Measurements from ENCODE around the gene RAD52. TPM values are rescaled to one million over a fixed set of nuclear protein-coding genes. Genes with fewer than 3 reads are reported as not detected.

RAD52 gene
- total RNA-seq, 4 donors from 2014 or later: 4.9 to 15.4 (median 11.2) TPM

DNA sequence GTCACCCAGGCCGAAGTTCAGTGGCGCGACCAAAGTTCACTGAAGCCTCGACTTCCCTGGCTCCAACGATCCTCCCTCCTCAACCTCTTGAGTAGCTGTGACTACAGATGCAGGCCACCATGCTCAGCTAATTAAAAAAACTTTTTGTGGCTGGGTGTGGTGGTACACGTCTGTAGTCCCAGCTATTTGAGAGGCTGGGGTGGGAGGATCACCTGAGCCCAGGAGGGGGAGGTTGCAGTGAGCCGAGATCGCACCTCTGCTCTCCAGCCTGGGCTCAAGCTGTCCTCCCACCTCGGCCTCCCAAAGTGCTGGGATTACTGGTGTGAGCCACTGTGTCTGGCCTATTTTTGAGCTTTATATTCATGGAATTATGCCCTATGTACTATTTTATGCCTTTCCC is 18.1 kb upstream of the RAD52 start:
- DNase-seq (ENCODE audit: low spot score) (no peak), ATAC-seq (ENCODE audit: low FRiP score) (no peak)
- TF ChIP-seq, protein P1, sequence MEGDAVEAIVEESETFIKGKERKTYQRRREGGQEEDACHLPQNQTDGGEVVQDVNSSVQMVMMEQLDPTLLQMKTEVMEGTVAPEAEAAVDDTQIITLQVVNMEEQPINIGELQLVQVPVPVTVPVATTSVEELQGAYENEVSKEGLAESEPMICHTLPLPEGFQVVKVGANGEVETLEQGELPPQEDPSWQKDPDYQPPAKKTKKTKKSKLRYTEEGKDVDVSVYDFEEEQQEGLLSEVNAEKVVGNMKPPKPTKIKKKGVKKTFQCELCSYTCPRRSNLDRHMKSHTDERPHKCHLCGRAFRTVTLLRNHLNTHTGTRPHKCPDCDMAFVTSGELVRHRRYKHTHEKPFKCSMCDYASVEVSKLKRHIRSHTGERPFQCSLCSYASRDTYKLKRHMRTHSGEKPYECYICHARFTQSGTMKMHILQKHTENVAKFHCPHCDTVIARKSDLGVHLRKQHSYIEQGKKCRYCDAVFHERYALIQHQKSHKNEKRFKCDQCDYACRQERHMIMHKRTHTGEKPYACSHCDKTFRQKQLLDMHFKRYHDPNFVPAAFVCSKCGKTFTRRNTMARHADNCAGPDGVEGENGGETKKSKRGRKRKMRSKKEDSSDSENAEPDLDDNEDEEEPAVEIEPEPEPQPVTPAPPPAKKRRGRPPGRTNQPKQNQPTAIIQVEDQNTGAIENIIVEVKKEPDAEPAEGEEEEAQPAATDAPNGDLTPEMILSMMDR (IDR thresholded peaks at IDR 0.05): no peak

DNA sequence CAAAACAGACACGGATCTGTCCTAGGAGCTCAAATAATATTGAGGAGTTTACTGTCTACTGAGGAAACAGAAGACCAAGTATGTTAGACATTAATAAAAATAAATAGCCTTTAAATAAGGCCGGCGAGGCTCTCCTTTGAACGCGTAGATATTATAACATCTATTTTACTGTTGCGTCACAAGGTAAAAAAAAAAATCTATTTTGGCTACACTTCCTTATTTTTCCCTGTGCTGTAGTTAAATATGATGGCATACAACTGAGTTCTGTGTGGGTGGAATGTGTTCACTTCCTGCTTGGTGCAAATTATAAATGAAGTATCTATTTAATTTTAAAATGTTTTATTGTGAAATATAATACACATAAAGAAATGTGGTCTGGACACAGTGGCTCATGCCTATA is 17.2 kb upstream of the RAD52 start:
- ATAC-seq (ENCODE audit: low FRiP score) (no peak), DNase-seq (ENCODE audit: low spot score) (no peak)
- TF ChIP-seq, protein P1 (IDR thresholded peaks at IDR 0.05): no peak

DNA sequence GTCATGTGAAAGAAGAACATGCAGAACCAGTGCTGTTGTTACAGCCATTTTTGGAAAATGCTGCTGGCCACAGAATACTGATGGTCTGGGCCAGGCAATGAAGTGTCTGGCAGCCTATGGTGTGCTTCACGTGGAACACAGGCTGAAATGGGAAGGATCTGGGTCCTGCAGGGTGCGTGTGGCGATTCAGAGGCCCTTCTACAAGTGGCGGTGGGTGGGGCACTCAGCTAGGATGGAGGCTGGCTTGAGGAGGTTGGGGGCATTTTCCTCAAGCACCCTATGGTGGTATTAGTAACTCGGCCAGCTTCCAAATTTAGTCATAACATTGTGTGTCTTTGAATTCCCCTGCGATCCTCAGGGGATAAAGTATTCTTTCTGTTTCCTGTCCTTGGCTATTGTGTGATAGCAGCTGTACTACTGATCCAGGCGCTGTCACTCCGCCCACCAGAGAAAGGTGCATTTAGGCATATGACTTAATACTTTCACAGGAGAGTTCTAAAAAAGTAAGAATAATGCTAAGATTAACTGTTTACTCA is 9.2 kb upstream of the RAD52 start:
- TF ChIP-seq, protein P1 (IDR thresholded peaks at IDR 0.05): no peak
- DNase-seq (ENCODE audit: low spot score): no peak
- no peak for ATAC-seq (ENCODE audit: low FRiP score)

DNA sequence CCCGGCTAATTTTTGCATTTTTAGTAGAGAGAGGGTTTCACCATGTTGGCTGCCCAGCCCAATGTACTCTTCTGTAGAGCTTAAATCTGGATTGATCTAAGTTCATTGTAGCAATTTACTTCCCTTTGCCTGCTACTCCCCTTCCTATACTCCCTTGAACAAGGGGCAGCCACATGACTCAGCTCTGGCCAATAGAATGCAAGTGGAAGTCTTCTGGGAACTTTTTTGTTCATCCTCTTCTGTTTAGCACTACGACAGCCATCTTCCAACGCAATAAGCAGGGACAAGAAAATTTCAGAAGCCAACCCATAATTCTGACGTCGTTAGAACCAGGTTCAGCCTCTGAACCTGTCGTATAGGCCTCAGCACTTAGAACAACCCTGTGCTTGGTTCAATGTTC is 6.4 kb upstream of the RAD52 start:
- no peak for ATAC-seq (ENCODE audit: low FRiP score)
- TF ChIP-seq, protein P1 (IDR thresholded peaks at IDR 0.05): no peak

DNA sequence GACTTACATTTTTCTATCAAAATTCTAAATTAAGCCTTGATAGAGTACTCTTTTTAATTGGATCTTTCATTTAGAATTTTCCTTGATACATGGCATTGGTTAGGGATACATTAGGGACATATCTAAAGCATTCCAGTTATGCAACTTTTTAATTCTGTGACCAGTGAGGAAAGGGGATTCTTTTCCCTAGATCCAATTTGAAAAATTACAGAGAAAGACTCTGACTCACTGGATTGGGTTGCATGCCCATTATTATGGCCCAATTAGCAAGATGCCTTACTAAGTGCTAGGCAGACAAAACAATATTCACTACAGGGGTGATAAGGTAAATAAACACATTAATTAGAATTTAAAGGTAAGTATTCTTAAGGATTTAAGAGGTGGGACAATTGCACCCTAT is 5.2 kb upstream of the RAD52 start:
- TF ChIP-seq, protein P1 (IDR thresholded peaks at IDR 0.05): no peak
- DNase-seq (ENCODE audit: low spot score) (no peak), ATAC-seq (ENCODE audit: low FRiP score) (no peak)

More for the DNA sequence above, 6.4 kb upstream of the RAD52 start:
- no peak for DNase-seq (ENCODE audit: low spot score)

DNA sequence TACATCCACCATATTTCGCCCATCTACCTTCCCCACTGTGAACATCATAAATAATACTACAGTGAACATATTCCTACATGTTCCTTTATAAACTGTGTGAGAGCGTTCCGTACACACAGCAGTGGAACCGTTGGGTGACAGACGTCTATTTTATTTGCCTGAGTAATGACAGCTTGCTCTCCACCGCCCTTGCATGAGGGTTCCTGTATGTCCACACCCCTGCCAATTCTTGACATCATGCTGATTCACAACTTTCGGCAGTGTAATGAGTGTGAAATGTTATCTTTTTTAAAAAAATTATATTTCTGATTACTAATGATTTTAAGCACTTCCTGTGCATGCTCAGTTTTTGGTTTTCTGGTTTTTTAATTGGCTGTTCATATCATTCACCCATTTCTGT is 4.3 kb upstream of the RAD52 start:
- ATAC-seq (ENCODE audit: low FRiP score) (no peak), DNase-seq (ENCODE audit: low spot score) (no peak)
- TF ChIP-seq, protein P1 (IDR thresholded peaks at IDR 0.05): no peak

DNA sequence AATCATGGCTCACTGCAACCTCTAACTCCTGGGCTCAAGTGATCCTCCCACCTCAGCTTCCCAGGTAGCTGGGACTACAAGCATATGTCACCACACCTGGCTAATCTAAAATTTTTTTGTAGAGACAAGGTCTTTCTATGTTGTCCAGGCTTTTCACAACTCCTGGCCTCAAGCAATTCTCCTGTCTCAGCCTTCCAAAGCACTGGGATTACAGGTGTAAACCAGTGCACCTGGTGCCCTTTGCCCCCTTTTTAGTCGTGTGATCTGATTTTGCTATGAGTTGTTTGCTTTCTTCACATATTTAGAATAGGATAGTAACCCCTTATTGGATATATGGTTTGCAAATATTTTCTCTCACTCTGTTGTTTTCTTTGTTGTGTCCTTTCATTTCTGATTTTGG is 1.7 kb upstream of the RAD52 start:
- TF ChIP-seq, protein P1 (IDR thresholded peaks at IDR 0.05): no peak
- ATAC-seq (ENCODE audit: low FRiP score): no peak
- DNase-seq (ENCODE audit: low spot score): no peak
